ENCODE data around the gene PTGES3. TPM values are rescaled to one million over a fixed set of nuclear protein-coding genes. Genes with fewer than 3 reads are reported as not detected.
"Not testable (repeated sequence)": the region's sequence is repeated elsewhere in the genome, so short reads cannot be mapped to it uniquely, and the experiment has no call there.

PTGES3 gene
- total RNA-seq, 1 donor = 96.7 TPM

- no peak overlapping the region for H3K4me3 ChIP-seq (ENCODE audit: low read depth, low read length)
- TF ChIP-seq CTCF (IDR thresholded peaks at IDR 0.05; ENCODE audit: insufficient read depth, low read depth, low read length) = no peak
- DNase-seq (ENCODE audit: low read depth) = no peak
Observed at GRCh38 chr12:56661560-56661959, 26.5 kb downstream of the PTGES3 start.

GRCh38 chr12:56658921-56659320 lies 29.2 kb downstream of the PTGES3 start:
- DNase-seq (ENCODE audit: low read depth) = no peak
- TF ChIP-seq CTCF (IDR thresholded peaks at IDR 0.05; ENCODE audit: insufficient read depth, low read depth, low read length) = no peak
- H3K4me3 ChIP-seq (ENCODE audit: low read depth, low read length) = no peak overlapping the region

GRCh38 chr12:56657416-56658379 lies 30.4 kb downstream of the PTGES3 start:
- DNase-seq (ENCODE audit: low read depth) = no peak
- no peak for TF ChIP-seq CTCF (IDR thresholded peaks at IDR 0.05; ENCODE audit: insufficient read depth, low read depth, low read length)
- H3K4me3 ChIP-seq (ENCODE audit: low read depth, low read length) = no peak overlapping the region

- not testable (repeated sequence) for DNase-seq (ENCODE audit: low read depth); H3K4me3 ChIP-seq (ENCODE audit: low read depth, low read length)
Observed at GRCh38 chr12:56653781-56654180, 34.3 kb downstream of the PTGES3 start.

GRCh38 chr12:56648023-56648422 lies 40.1 kb downstream of the PTGES3 start:
- not testable (repeated sequence) for DNase-seq (ENCODE audit: low read depth); H3K4me3 ChIP-seq (ENCODE audit: low read depth, low read length)

- no peak for TF ChIP-seq CTCF (IDR thresholded peaks at IDR 0.05; ENCODE audit: insufficient read depth, low read depth, low read length)
- peak; percentile 100 for DNase-seq (ENCODE audit: low read depth)
- H3K4me3 ChIP-seq (ENCODE audit: low read depth, low read length) = peak within 1 kb of the TSS; percentile 84
Observed at GRCh38 chr12:56645717-56646446, 42.2 kb downstream of the PTGES3 start, which contains the start of gene ATP5F1B. TSS of gene ATP5F1B (minus strand) at chr12:56645984. CDS start at chr12:56645963, 21 bp downstream.

- DNase-seq (ENCODE audit: low read depth) = no peak
- TF ChIP-seq CTCF (IDR thresholded peaks at IDR 0.05; ENCODE audit: insufficient read depth, low read depth, low read length) = no peak
Observed at GRCh38 chr12:56645201-56645716, 42.8 kb downstream of the PTGES3 start.

More at GRCh38 chr12:56645201-56645716, 42.8 kb downstream of the PTGES3 start:
- peak overlapping the region; percentile 84 for H3K4me3 ChIP-seq (ENCODE audit: low read depth, low read length)
